ENCODE results near the gene SPINDOC.

The SPINDOC gene

GRCh38 chr11:63834535-63835157 lies 21.4 kb downstream of the SPINDOC start:
- DNase-seq: no peak

GRCh38 chr11:63835158-63835545 lies 21.9 kb downstream of the SPINDOC start:
- no peak for DNase-seq

GRCh38 chr11:63837027-63837688 lies 23.9 kb downstream of the SPINDOC start:
- DNase-seq: peak; percentile 39 to 82

- DNase-seq: no peak
Measured at GRCh38 chr11:63837739-63838138, 24.5 kb downstream of the SPINDOC start.

GRCh38 chr11:63838150-63838677 lies 25.0 kb downstream of the SPINDOC start:
- DNase-seq: no peak

- peak; percentile 95 to 100 for DNase-seq
Measured at GRCh38 chr11:63838678-63839507, 25.6 kb downstream of the SPINDOC start, which contains the start of gene MARK2. TSS of gene MARK2 (plus strand) at chr11:63839110. CDS start at chr11:63839507, 397 bp downstream.

- DNase-seq: no peak
Measured at GRCh38 chr11:63839508-63840355, 26.5 kb downstream of the SPINDOC start.

- no peak for DNase-seq
Measured at GRCh38 chr11:63840356-63841060, 27.3 kb downstream of the SPINDOC start.

GRCh38 chr11:63841554-63841953 lies 28.3 kb downstream of the SPINDOC start:
- peak in 1 of 2 experiments; percentile 7 for DNase-seq

- no peak for DNase-seq
Measured at GRCh38 chr11:63843041-63843440, 29.8 kb downstream of the SPINDOC start.

GRCh38 chr11:63844836-63845235 lies 31.6 kb downstream of the SPINDOC start:
- no peak for DNase-seq

GRCh38 chr11:63845303-63845702 lies 32.0 kb downstream of the SPINDOC start:
- DNase-seq: no peak

- no peak for DNase-seq
Measured at GRCh38 chr11:63845911-63846310, 32.7 kb downstream of the SPINDOC start.

GRCh38 chr11:63846897-63847296 lies 33.6 kb downstream of the SPINDOC start:
- no peak for DNase-seq

- DNase-seq: no peak
Measured at GRCh38 chr11:63847363-63847762, 34.1 kb downstream of the SPINDOC start.

- DNase-seq: no peak
Measured at GRCh38 chr11:63849691-63850090, 36.4 kb downstream of the SPINDOC start.

GRCh38 chr11:63850920-63851319 lies 37.7 kb downstream of the SPINDOC start:
- DNase-seq: no peak

GRCh38 chr11:63851364-63851763 lies 38.1 kb downstream of the SPINDOC start:
- DNase-seq: no peak

- no peak for DNase-seq
Measured at GRCh38 chr11:63853476-63853875, 40.2 kb downstream of the SPINDOC start.

- DNase-seq: no peak
Measured at GRCh38 chr11:63854696-63855095, 41.4 kb downstream of the SPINDOC start.

GRCh38 chr11:63855975-63856374 lies 42.7 kb downstream of the SPINDOC start:
- no peak for DNase-seq
